HG03025 (cell line): ENCODE data around the gene MOB3A.

Experiments
- ATAC-seq: cut with Tn5 transposase; IDR thresholded peaks from one replicate; pipeline ENCODE4 v1.9.1; 2021; ENCODE audit warnings: mild to moderate bottlenecking, moderate library complexity; ENCODE audit not compliant: unreplicated experiment, low FRiP score

Gene MOB3A

DNA sequence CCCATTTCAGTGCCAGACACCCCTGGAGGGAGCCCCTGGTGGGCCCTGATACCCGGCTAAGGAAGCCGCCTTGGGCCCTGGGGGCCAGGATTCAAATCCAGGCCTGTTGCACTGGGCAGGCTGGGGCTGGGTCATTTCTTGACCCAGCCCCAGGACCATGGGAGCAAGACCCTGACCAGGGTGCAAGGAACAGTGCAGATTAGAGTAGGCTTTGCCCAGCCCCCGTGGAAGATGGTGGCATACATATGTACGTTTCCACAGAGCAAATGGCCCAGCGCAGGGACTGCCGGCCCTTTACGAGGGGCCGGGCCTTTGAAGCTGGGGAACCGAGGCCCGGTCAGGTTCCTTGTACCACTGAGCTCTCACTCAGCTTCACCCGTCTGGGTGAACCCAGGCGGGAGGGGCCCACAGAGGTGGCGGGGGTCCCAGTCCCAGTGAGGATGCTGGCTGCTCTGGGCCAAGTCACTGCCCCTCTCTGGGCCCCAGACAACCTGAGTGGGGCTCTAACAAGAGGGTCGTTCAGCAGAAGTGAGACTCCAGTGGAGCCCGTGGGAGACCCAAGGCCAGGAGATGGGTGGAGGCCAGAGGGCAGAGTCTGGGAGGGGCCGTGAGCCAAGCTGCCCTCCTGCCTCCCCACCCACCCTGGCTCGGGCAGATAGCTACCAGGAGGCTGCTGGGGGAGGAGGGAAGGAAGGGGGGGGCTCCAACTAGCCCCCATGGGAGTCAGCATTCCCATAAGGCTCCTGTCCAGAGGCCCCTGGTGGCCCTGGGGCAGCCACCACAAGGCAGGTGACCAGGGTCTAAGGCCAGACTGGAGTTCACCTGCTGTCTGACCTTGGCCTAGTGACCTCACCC lies 47.8 kb downstream of the MOB3A start:
- no peak for ATAC-seq

DNA sequence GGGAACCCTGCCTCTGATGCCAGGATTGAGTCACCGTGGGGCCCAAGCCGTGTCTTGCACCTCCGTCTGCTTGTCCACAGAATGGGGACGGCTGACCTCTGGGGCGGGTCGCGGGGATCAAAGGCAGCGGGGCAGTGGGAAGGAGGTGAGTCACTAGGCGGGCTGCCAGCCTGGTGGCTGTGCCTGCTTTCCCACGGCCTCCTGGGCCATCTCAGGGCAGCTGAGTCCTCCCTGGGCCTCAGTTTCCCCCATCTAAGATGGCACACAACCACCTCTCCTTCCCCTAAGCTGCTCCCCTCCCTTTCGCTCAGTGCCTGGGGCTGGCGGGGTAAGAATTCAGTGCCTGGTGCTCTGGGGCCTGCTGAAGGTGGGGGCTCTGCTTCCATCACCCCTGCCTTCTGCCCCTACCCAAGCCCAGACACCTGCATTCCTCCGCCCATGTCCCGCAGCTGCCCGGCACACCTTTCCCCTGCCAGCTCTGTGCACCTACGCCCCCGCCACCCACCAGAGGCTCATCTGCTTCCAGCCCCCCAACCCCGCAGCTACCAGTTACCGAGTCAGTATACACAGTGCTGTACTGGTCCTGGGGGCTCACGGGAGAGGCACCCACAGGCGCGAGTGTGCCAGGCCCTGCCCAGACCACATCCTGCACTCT lies 48.5 kb downstream of the MOB3A start:
- no peak for ATAC-seq

DNA sequence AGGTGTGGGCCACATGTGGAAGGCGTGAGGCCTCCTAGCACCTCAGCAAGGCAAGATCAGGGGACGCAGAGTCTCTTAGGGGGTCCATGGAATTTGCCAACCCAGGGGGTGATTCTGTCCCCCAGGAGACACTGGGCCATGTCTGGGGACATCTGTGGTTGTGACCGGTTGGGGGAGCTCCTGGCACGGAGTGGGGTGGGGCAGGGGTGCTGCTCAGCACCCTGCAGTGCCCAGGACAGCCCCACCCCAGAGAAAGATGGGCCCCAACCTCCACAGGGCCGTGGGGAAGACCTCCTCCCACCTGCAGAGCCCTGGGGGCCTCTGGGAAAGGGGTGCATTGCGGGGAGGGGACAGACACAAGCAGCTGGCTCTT lies 49.1 kb downstream of the MOB3A start:
- no peak for ATAC-seq

DNA sequence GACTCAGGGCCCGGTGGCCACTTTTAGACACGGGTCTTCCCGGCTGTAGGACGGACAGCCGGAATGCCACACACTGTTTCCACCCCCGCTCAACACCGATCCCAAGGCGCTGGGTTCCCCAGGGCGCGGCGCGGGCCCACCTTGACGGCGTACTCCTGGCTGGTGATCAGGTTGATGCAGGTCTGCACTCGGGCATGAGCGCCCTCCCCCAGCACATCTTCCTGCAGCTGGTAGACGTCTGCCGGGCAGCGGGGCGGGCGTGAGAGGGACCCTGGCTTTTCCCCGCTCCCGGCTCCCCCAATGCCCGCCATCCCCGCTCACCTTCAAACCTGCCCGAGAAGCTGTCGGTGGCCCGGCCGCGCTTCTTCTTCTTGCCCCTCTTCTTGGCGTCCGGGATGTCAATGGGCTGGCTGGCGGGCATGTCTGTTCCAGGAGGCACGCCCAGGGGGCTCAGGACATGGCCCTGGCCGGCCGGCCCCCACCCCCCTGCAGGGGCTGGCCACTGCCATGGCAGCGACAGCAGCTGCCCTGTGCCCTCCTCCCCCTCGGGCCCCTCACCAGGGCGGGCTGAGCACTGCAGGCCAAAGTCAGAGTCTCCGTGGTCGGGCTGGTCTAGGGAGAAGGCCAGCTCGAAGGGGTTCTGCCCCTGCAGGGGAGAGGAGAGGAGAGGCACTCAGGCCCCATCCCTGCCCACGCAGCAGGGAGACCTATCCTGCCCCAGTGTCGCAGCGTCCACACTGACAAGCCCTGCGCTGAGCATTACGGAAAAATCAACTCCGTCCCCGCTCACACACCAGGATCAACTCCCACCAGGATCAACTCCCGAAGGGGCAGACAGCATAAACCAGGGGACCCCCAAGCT lies 49.8 kb downstream of the MOB3A start:
- ATAC-seq, result no peak

DNA sequence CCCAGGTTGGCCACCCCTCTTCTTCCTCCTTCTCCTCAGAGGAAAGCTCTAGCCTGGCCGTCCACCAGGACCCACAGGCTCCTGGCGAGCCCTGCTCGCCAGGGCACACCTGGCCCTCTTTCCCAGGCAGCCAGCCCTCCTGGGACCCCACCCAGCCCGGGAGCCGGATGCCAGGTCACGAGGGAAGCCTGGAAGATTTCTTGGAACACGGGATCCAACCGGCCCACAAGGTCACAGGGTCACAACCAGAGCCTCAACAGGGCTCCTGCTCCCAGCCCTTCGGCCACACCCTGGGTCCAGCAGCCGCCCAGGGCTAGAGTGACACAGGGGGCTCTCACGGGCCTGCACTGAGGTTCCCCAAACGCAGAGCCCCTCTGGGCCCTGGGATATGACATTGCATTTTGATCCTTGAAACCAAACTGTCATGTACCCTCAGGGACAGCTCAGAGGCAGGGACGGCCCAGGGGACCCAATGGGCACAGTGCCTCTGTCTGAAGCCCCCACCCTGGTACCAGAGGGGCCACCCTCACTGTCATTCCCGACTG lies 50.6 kb downstream of the MOB3A start:
- no peak for ATAC-seq

DNA sequence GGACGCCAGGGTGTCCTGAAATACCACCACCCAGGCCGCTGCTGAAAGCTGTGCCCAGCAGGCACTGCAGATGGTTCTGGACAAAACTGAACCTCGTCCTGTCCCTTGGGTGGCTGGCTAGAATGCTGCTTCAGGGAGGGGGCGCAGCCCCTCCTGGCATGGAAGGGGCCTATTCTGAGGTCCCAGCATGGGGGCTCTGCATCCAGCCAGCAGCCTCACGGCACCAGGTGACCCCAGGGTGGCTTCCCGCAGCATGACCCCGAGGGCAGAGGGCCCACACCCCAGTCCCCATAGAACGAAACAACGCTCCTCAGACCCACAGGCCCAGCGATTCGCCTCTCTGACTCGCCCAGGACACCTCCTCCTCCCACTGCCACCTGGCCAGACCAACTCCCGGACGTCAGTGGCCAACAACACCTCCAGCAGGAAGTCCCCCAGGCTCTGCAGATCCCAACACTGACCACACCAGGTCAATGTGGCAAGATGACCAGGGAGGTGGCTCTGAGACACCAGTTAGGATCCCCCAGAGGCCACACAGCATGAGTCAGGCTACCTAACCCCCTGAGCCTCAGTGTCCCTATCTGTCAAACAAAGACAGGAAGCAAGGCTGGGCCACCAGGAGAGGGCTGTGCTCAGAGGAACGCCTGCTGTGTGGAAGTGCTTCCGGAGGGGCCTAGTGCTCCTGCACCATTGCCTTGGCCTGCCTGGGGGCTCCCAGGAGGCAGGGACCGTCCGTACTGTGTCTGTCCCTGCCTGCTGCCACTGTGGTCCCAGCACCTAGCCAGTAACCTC lies 51.2 kb downstream of the MOB3A start:
- ATAC-seq, result no peak

DNA sequence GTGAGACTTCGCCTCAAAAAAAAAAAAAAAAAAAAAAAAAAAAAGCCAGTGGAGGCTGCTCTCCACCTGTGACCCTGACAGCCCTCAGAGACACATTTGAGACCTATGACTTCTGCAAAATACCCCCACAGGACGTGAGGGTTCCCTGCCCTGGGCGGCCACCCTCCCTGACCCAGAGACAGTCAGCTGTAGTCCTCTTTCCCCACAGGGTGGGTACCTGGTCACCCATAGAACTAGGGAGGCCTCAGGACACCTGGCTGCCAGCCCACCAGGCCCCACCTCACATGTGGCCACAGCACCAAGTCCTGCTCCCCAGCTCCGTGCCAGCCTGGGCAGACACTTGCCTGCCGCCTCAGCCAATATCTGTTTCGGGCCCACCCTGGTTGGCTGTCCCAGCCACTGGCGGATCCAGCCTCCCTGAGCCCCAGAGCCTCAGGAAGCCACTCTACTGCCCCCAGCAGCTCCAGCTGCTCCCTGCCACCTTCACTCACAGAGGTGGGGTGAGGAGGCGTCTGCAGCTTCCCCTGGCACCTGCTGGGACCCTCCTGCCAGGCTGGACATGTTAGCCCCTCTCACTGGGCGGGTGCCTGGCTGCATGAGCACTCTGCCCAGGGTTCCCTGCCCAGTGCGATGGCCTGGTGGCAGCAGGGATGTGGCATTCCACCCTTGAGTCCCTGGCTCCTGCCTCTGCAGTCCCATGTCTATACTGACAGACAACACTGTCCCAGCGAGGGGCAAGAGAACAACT lies 52.0 kb downstream of the MOB3A start:
- ATAC-seq, result no peak

DNA sequence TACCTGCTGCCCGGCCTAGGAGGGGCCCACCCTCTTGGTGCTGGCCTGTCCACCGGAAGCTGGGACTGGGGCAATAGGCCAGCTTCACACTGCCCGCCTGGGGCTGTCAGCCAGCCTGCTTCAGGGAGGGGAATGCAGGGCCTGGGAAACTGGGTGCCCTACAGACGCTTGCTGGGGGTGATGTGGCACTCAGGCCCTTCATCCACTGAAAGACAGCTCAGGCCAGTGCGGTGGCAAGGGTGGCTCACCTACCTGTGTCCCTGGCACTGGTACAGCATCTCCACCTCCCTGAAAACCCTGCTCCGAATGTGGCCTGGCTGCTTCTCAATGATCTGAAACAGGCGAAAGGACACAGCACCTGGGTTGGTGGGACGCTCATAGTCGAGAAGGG lies 52.9 kb downstream of the MOB3A start:
- ATAC-seq, result no peak

DNA sequence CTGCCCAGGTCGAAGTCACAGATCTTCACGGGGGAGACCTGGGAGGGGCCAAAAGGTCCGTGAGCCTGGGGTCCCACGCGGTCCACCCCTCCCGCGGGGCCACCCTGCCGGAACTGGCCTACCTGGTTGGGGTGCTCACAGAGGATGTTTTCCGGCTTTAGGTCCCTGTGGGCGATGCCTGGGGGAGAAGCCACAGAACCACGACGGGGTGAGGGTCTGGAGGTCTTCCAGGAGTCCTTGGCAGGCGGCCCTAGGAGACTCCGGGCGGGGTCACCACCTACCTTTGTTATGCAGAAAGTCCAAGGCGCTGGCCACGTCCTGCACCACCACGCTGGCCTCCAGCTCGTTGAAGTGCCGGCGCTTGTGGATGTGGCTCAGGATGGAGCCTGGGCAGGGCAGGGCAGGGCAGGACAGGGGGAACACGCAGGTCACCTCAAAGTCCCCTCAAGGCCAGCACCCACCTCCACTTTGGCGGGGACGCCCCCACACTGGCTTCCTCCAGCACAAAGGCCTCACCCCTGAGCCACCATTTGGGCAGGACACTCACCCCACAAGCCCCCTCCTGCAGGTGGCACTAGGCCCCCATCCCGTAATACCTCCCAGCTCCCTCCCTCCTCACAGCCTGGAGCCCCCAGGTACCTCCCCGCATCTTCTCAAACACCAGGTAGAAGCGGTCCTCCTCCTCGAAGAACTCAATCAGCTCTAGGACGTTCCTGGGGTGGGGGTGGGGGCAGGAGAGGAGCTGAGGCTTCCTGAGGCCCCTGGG lies 53.5 kb downstream of the MOB3A start:
- peak; percentile 12 for ATAC-seq

DNA sequence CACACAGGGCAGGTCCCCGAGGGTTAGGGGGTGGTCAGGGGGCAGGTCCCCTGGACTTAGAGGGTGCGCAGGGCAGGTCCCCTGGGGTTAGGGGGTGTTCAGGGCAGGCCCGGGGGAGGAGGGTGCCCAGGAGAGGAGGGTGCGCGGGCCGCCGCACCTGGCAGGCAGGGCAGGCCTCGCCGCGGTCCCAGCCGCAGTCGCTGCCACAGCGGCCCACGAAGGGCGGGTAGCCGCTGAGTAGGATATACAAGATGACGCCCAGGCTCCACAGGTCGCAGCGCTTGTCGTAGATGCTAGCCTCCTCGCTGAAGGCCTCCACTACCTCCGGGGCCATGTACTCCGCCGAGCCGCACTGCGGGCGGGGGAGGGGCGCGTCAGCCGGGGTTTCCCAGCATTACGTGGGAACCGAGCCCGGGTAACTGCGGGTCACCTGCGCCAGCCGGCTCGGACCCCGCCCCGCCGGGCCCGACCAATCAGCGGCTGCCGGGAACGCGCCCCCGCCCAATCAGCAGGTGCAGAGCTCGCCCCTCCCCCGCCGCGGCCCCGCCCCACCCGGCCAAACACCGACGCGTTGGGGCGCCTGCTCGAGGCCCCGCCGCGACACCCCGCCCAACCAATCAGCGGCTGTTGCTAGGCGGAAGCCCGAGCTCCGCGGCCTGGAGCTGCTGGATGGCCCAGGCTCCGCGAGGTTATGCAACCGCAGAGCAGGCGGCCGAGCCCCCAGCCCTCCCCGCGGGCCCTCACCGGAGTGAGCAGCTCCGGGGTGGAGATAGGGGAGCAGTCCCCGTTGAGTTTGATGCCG lies 54.2 kb downstream of the MOB3A start:
- peak; percentile 50 for ATAC-seq

DNA sequence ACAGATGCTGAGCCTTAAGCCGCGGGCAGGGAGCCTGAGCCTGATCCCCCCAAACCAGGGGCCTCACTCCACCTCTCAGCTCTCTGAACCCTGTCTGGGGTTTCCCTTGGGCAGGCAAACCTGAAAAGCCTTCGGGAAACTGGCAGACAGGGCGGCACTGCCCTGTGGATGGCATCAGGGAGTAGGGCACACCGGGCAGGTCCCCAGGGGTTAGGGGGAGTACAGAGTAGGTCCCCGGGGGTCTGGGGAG lies 54.8 kb downstream of the MOB3A start:
- ATAC-seq, result no peak

DNA sequence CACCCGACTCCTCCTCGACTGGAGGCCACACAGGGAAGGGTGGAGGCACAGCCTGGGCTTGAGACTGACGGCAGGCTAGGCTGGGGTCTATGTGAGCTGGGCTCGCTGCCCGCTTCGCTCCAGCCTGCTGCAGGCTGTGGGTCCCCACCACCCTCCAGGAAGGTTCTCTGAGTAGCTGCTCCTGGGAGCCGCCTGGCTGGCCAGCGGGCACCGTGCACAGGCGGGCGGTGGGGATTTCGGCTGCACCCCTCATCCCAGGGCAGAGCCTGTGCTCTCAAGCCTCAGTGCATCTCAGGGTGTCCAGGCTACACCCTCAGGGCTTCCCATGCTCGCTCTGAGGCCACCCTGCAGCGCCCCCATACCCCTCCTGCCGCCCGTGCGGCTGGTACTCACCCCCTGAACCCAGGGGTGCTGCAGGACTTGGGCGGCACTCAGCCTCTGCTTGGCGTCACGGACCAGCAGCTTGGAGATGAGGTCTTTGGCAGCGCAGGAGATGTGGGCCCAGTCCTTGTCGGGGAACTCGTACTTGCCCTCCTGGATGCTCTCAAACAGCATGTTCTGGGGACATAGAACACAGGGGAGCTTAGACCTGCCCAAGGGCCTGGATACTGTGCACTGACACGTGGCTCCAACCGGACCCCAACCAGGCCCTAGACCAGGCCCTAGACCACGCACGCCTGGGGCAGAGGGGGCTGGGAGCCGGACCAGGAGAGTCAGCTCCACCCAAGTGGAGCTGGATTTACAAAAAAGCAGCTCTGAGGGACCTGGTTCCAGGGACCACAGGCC lies 55.3 kb downstream of the MOB3A start:
- no peak for ATAC-seq

DNA sequence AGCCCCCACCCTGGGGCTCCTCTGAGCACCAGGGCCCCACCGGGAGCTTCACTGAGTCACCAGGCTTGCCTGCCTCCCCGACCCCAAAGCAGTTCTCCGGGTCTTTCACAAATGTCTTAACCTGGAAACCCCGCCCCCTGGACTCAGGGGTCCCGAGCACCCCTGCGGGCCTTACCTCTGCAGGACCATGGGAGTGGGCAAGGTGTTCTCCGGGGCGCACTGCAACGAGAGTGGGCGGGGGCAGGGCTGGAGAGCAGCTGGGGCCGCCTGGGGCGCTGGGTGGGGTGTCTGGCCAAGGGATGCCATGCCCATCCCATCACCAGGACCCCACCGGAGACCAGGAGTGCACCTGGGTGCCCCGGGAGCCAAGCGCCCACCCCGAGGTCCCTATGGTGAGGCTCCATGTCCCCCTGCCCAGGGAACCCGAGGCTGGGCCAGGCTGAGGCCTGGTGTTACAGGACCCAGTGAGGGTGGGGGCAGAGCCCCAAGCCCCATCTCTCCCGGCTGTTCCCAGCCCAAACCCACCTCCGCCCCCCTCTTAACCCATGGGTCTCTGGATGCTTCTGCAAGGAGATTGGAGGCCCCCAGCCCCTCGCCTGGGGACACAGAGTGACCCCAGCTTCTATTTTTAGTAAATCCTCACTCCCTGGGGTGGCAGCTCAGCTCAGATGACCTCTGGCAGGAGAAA lies 56.0 kb downstream of the MOB3A start:
- ATAC-seq, result no peak

DNA sequence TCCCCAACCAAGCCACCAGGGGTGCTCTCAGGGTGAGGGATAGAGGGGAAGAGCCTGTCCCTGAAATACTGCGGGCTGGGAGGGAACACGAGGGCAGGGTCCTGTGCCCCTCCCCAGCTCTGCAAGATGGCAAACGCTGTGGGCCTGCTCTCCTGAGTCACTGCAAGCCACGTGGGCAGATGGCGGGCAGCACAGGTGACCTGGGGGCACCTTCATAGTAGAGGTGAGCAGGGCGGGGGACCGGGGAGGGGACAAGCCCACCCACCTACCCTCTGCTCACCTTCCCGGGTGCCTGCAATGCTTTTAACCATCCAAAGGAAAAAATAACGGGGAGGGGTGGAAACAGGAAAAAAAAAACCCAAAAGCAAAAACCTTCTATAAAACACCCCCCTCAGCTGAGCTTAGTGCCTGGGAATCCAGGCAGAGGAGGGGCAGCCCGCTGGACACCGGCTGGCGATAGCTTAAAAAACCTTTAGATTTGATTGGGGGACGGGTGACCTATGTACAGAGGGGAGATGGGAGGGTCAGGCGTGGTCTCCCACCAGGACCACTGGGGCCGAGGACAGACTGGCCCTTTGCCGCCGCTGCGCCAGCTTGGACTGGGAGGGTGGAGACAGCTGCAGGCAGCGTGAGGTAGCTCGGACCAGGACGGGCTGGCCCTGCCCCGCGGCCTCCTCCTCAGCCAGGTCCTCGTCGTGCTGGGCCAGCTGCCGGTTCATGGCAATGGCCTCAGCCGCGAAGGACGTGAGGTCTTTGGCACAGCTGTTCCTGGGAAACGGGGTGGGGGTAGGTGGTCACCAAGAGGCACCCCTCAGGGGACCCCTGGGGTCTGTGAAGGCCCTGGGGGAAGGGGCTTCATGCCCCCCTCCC lies 56.8 kb downstream of the MOB3A start:
- no peak for ATAC-seq

DNA sequence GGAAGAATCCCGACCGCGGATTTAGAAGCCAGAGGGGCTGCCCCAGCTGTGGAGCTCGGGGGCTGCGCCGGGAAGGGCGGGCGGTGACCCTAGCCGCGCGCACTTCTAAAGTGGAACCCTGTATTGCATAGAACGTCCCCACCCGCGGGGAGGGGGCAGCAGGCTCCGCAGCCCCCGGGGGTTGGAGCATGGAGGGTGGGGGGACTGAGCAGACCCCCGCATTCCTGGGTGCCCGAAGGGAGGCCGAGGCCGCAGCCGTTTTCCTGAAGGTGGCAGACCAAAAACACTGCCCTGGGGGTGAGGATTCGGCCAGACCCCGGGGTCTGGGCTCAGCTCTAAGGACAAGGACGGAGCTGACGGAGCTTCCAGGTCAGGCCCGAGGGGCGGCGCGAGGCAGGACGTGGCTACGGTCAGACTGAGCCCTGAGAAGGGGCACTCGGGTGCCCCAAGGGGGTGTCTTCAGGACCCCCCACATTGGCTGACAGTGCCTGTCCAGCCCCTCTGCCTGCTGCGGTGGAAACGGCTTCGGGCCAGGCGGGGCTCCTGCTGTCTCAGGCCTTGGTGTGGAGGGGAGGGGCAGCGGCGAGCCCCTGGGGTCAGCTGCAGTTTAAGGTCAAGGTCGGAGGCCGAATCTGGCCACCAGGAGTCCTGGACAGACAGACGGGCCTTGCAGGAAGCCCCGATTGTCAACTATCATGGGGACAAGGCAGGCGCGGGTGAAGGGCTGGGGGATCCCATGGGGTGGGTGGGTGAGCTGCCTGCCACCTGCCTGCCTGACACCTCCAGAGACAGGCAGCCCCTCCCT lies 57.6 kb downstream of the MOB3A start:
- no peak for ATAC-seq
